Activated T-helper 1 cell treated with anti-CD3 and anti-CD28 coated beads, Interleukin-12 subunit alpha, Interleukin-12 subunit beta, Interleukin-2, Interleukin-4 antibody, amounts not matched to agents 30 ng/mL and 10 ng/mL and 1 ng/mL, durations not matched to agents 14 hours and 24 hours and 36 hours (primary cell): ENCODE data around the gene NLRP5. TPM values are rescaled to one million over a fixed set of nuclear protein-coding genes. Genes with fewer than 3 reads are reported as not detected.
"Not testable (repeated sequence)": the region's sequence is repeated elsewhere in the genome, so short reads cannot be mapped to it uniquely, and the experiment has no call there.

Source experiments
- DNase-seq: peaks from one replicate; pipeline ENCODE4 v3.0.0; 2021; ENCODE audit warnings: low spot score
- H3K27ac Mint-ChIP-seq: one replicate; pipeline ENCODE4 v1.8.0; 2021; ENCODE audit warnings: mild to moderate bottlenecking, mixed read lengths
- H3K27me3 Mint-ChIP-seq: one replicate; pipeline ENCODE4 v1.8.0; 2022; ENCODE audit warnings: mild to moderate bottlenecking, moderate library complexity, mixed read lengths; ENCODE audit not compliant: insufficient read depth
- H3K36me3 Mint-ChIP-seq: one replicate; pipeline ENCODE4 v1.8.0; 2021; ENCODE audit warnings: low read depth, mixed read lengths
- H3K4me1 Mint-ChIP-seq: one replicate; pipeline ENCODE4 v1.8.0; 2021; ENCODE audit warnings: low read depth, mixed read lengths
- H3K4me3 Mint-ChIP-seq: one replicate; pipeline ENCODE4 v1.8.0; 2021; ENCODE audit warnings: mild to moderate bottlenecking, moderate library complexity, mixed read lengths
- H3K9me3 Mint-ChIP-seq: one replicate; pipeline ENCODE4 v1.8.0; 2021; ENCODE audit warnings: mixed read lengths
- intact Hi-C: fragments of 100-400 bp; cut with micrococcal nuclease; formaldehyde crosslinking; loops from one replicate; pipeline ENCODE4 v1.15.1; 2024
- total RNA-seq: library from RNA; stranded (reverse); gene quantifications from 2 replicates; pipeline ENCODE4 v1.2.3, GENCODE V29; 2022

The NLRP5 gene
- total RNA-seq, result not detected in 2 replicates

DNA sequence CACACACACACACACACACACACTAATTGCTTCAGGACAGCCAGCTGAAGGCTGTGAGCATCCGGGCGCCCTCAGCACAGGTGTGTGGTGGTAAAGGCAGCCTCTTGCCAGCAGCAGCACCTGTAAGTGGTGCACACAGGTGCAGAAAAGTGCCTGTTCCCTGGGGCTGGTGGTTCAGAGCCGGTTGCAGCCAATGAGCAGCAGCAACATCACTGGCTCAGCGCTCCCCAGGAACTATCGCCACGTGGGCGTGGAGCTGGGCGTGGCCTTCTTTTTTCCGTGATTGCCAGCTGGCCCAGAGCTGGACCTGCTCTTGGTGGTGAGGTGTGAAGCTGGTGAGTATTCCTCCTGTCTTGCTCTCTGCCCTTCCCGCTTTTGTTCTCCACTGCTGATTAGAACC lies at the start of gene NLRP5:
Gene NLRP5, plus strand, starts transcription at position 289 of the 400 bp plus-strand sequence.
- no peak for DNase-seq
- H3K9me3 Mint-ChIP-seq, result peaks cover 39% of the 10 kb centered on the region
- H3K27me3 Mint-ChIP-seq, result no peaks in the 10 kb centered on the region
- H3K36me3 Mint-ChIP-seq, result no peaks in the 10 kb centered on the region
- H3K4me3 Mint-ChIP-seq, result no peak within 1 kb of the TSS
- no peaks in the 10 kb centered on the region for H3K4me1 Mint-ChIP-seq
- H3K27ac Mint-ChIP-seq, result no peak within 1 kb of the TSS
- intact Hi-C loops, result no loop called here

DNA sequence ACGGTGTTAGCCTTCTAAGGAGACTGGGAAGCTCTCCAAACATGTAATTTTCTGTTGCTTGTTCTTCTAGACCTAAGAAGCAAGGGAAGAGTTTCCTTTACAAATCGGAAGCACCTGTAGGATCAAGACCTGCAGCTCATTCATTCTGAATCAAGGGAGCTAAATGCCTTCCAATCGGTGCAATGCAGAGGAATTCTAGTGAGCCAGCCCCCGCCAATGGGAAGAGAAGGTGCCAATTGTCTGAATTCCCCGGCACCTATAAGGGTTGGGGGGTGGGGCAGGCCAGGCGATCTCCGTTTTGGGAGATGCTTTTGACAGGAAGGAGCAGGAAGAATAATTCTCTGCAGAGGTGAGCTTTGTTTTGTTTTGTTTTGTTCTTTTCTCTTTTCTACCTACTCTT lies 47.4 kb upstream of the NLRP5 start:
- H3K27me3 Mint-ChIP-seq, result no peaks in the 10 kb centered on the region
- DNase-seq, result no peak
- no peak overlapping the region for H3K27ac Mint-ChIP-seq
- intact Hi-C loops, result no loop called here
- H3K4me1 Mint-ChIP-seq, result no peaks in the 10 kb centered on the region
- H3K4me3 Mint-ChIP-seq, result no peak overlapping the region
- peaks cover 68% of the 10 kb centered on the region for H3K9me3 Mint-ChIP-seq
- H3K36me3 Mint-ChIP-seq, result no peaks in the 10 kb centered on the region

DNA sequence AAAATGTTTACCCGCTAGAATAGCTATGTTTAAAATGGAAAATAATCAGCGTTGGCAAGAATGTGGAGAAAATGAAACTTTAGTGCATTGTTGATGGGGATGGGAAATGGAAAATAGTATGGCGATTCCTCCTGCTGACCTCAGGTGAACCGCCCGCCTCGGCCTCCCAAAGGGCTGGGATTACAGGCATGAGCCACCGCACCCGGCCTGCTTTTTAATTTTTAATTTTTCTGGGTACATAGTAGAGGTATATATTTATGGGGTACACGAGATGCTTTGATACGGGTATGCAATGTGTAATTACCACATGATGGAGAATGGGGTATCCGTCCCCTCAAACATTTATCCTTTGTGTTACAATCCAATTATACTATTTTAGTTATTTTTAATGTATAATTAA lies 46.3 kb upstream of the NLRP5 start:
- intact Hi-C loops, result no loop called here
- no peaks in the 10 kb centered on the region for H3K36me3 Mint-ChIP-seq
- no peaks in the 10 kb centered on the region for H3K27me3 Mint-ChIP-seq

DNA sequence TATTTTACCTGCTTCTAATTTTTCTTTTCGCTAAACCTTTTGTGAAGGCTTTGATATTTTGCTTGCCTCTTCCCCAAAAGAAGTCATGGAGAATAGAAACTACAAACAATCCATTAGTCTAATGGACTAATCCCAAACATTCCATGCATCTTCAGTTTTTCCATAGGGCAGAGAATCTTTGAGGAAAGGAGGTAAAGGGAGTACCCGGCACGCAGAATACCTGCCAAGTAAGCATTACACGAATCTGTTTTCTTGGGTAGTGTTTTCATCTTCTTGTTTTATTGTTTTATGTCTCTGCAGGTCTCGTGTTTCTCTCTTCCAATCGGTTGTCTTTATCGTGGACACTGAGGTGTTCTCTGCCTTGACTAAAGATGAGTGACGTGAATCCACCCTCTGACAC lies 39.0 kb upstream of the NLRP5 start, which contains the start of gene NLRP8:
Gene NLRP8, plus strand, starts transcription at position 301 of the 400 bp plus-strand sequence.
- Mint-ChIP-seq H3K36me3 (no peaks in the 10 kb centered on the region), H3K27me3 (no peaks in the 10 kb centered on the region), H3K4me3 (no peak within 1 kb of the TSS), H3K27ac (no peak within 1 kb of the TSS), H3K9me3 (peaks cover 47% of the 10 kb centered on the region), H3K4me1 (no peaks in the 10 kb centered on the region)
- intact Hi-C loops, result no loop called here
- DNase-seq, result no peak

More for the DNA sequence above, 46.3 kb upstream of the NLRP5 start:
- H3K4me1 Mint-ChIP-seq, result no peaks in the 10 kb centered on the region
- H3K9me3 Mint-ChIP-seq, result peaks cover 58% of the 10 kb centered on the region
- H3K4me3 Mint-ChIP-seq, result no peak overlapping the region
- H3K27ac Mint-ChIP-seq, result no peak overlapping the region
- no peak for DNase-seq

DNA sequence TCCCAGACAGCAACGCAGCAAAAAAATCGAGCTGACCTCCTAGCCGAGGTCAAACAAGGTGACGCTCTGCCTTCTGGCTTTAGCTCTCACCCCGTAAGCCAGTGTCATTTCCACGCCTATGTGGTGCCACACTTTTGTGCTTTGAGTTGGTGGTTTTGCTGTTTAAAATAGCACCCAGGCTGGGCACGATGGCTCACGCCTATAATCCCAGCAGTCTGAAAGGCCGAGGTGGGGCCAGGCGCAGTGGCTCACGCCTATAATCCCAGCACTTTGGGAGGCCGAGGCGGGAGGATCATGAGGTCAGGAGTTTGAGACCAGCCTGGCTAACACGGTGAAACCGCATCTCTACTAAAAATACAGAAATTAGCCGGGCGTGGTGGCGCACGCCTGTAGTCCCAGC lies 36.0 kb upstream of the NLRP5 start:
- intact Hi-C loops, H3K27me3 Mint-ChIP-seq, DNase-seq, H3K36me3 Mint-ChIP-seq, H3K4me3 Mint-ChIP-seq, H3K27ac Mint-ChIP-seq, H3K4me1 Mint-ChIP-seq: not testable (repeated sequence)
- H3K9me3 Mint-ChIP-seq, result peaks cover 43% of the 10 kb centered on the region

DNA sequence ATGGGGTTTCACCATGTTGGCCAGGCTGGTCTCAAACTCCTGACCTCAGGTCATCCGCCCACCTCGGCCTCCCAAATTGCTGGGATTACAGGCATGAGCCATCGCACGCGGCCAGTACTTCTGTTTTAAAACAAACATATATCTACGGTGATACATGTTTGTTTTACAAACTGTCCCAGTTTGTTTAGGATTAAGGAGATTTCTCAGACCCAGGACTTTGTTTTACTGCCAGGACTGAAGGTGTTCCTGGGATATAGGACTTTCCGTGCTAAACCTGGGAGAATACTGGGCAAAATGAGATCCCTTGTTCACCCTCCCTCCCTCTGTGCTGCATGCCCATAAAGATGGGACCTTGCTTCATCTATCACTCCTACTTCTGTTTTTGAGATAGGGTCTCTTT lies 30.1 kb upstream of the NLRP5 start:
- no peak overlapping the region for H3K4me3 Mint-ChIP-seq
- H3K36me3 Mint-ChIP-seq, result no peaks in the 10 kb centered on the region
- peaks cover 32% of the 10 kb centered on the region for H3K9me3 Mint-ChIP-seq
- H3K4me1 Mint-ChIP-seq, result no peaks in the 10 kb centered on the region
- no peak for DNase-seq
- H3K27ac Mint-ChIP-seq, result no peak overlapping the region
- intact Hi-C loops, result no loop called here
- no peaks in the 10 kb centered on the region for H3K27me3 Mint-ChIP-seq

DNA sequence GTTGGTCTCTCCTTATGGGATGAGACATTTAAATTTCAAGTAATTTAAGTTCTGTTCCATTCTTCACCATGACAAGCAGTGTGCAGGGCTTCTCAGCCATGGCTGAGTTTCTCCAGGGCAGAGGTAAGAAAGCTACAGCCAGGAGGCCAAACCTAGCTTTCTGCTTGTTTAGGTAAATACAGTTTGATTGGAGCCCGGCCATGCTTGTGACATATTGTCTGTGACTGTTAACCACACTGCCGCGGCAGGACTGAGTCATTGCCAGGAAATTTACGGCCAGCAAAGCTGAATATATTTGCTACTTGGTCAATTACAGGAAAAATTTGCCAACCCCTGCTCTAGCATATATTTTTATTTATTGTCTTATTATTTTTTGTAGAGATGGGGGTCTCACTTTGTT lies 28.2 kb upstream of the NLRP5 start:
- H3K36me3 Mint-ChIP-seq, result no peaks in the 10 kb centered on the region
- no peaks in the 10 kb centered on the region for H3K27me3 Mint-ChIP-seq
- intact Hi-C loops, result no loop called here
- H3K4me3 Mint-ChIP-seq, result no peak overlapping the region
- no peak for DNase-seq
- peaks cover 31% of the 10 kb centered on the region for H3K9me3 Mint-ChIP-seq
- no peaks in the 10 kb centered on the region for H3K4me1 Mint-ChIP-seq
- H3K27ac Mint-ChIP-seq, result no peak overlapping the region

DNA sequence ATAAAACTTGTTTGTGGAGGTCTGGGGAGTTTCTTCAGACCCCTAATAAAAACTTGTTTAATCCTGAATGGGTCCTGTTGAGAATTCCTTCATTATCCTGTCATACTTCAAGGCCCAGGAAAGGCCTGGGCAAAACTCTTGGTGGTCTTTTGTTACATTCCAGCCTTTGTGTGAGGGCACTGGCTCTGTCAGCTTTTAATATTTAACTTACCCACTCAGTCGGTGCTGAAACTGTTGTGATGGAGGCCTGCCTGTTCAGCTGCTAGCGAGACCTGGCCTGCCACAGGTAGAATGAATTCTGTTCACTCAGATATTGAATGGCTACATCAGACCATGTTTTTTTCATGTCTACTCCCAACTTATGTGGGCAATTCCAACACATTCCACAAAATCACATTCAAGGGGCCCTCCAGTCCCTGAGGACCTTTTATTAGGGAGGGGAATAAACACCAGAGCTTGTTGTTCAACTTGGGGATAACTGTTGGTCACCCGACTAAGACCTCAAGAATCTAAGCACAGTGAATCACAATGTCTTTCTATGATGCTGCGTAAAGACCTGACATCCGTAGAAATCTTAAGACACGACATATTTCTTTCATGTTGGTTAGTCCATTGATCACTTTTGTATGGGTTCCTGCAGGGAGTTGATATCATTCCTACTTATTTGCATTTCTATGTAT lies 26.4 kb upstream of the NLRP5 start:
- no peaks in the 10 kb centered on the region for H3K4me1 Mint-ChIP-seq
- no peaks in the 10 kb centered on the region for H3K36me3 Mint-ChIP-seq
- no peak overlapping the region for H3K4me3 Mint-ChIP-seq
- no peak for DNase-seq
- H3K27me3 Mint-ChIP-seq, result no peaks in the 10 kb centered on the region
- H3K27ac Mint-ChIP-seq, result no peak overlapping the region
- intact Hi-C loops, result no loop called here
- H3K9me3 Mint-ChIP-seq, result peaks cover 36% of the 10 kb centered on the region

DNA sequence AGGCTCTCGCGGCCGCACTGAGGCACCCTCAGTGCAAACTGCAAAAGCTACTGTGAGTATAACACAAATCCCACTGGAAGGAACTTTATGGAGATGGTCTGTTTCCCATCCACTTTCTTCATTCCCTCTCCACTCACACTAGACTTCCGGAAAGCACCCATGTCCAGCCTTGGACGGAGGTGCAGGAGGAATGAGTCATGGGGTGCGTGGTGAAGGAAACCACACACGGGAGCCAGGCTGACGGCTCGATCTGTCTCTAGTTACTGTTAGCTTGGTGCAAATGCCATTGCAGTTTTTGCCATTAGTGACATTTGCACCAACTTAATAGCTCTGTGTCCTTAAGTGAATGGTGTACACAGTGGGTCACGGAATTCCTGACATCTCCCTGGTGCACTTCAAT lies 24.4 kb upstream of the NLRP5 start:
- no peak overlapping the region for H3K27ac Mint-ChIP-seq
- intact Hi-C loops, result no loop called here
- peaks cover 1% of the 10 kb centered on the region for H3K27me3 Mint-ChIP-seq
- no peak for DNase-seq
- H3K36me3 Mint-ChIP-seq, result no peaks in the 10 kb centered on the region
- H3K4me1 Mint-ChIP-seq, result no peaks in the 10 kb centered on the region
- no peak overlapping the region for H3K4me3 Mint-ChIP-seq
- H3K9me3 Mint-ChIP-seq, result peaks cover 44% of the 10 kb centered on the region

DNA sequence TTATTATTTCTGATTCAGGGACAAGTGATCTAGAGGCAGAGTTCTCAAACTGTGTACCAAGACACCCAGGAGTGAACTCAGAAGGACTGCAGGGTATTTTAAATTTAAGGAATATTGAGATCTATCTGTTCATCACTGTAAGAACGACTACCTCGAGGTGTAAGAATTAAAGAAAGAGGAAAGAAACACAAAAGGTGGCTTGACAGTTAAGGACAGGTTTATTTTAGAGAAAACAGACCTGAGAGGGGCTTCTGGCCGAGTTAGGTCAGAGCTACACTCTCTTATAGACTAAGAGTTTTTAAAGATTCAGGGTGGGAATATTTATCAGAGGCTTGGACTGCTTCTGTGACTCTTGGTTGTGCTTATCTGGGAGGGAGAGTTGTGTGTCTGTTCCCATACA lies 12.6 kb upstream of the NLRP5 start:
- H3K27me3 Mint-ChIP-seq, result no peaks in the 10 kb centered on the region
- H3K4me3 Mint-ChIP-seq, result no peak overlapping the region
- intact Hi-C loops, result no loop called here
- no peak for DNase-seq
- no peaks in the 10 kb centered on the region for H3K36me3 Mint-ChIP-seq
- no peaks in the 10 kb centered on the region for H3K4me1 Mint-ChIP-seq
- H3K9me3 Mint-ChIP-seq, result peaks cover 59% of the 10 kb centered on the region
- H3K27ac Mint-ChIP-seq, result no peak overlapping the region

DNA sequence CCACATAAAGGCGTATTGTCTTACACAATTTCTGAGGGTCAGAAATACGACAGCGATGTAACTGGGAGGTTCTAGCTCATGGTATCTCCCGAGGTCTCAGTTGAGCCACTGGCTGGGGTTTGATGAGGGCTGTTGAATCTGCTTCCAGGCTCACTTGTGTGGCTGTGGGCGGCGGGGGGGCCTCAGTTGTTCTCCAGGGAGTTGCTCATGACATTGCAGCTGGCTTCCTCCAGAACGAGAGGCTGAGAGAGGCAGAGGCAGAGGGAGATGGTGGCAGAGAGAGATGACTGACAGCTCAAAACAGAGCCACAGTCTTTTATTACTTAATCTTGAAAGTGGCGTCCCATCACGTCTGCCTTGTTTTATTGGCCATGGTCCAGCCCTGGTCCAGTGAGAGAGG lies 6.2 kb upstream of the NLRP5 start:
- H3K9me3 Mint-ChIP-seq, result peaks cover 42% of the 10 kb centered on the region

DNA sequence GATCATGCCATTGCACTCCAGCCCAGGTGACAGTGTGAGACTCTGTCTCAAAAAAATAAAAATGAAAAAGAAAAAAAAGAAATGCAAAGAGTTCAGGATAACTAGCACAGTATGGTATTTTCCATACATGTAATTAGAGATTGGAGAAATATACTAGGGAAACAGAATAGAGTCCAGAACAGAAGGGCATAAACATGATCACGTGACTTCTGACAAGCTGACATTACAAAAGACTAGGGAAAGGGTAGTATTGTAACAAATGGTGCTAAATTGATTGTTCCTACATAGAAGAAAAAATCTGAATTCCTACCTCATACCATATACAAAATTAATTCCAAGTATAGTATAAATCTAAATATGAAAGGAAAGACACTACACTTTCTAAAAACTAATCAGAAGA lies 1.3 kb upstream of the NLRP5 start:
- DNase-seq, result no peak
- Mint-ChIP-seq H3K4me3 (no peak overlapping the region), H3K27me3 (no peaks in the 10 kb centered on the region), H3K36me3 (no peaks in the 10 kb centered on the region), H3K9me3 (peaks cover 42% of the 10 kb centered on the region), H3K27ac (no peak overlapping the region), H3K4me1 (no peaks in the 10 kb centered on the region)
- intact Hi-C loops, result no loop called here

More for the DNA sequence above, 6.2 kb upstream of the NLRP5 start:
- Mint-ChIP-seq H3K4me1 (no peaks in the 10 kb centered on the region), H3K27ac (no peak overlapping the region), H3K4me3 (no peak overlapping the region), H3K36me3 (no peaks in the 10 kb centered on the region), H3K27me3 (no peaks in the 10 kb centered on the region)
- no peak for DNase-seq
- intact Hi-C loops, result no loop called here

DNA sequence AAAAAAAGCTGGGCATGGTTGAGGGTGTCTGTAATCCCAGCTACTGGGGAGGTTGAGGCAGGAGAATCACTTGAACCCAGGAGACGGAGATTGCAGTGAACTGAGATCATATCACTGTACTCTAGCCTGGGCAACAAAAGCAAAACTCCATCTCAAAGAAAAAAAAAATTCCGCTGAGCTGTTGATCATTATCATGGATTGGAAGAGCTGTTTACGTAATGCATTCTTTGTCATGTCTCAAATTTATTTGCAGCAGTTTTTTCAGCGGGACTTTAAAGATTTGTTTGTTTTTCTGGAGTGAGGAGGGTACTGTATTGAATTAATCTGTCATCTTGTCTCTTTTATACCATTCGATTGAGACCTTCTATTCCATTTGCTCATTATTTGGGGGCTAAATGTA lies 4.3 kb downstream of the NLRP5 start:
- no peaks in the 10 kb centered on the region for H3K27me3 Mint-ChIP-seq
- intact Hi-C loops, result no loop called here
- no peak overlapping the region for H3K4me3 Mint-ChIP-seq
- no peaks in the 10 kb centered on the region for H3K4me1 Mint-ChIP-seq
- no peaks in the 10 kb centered on the region for H3K36me3 Mint-ChIP-seq
- DNase-seq, result no peak
- peaks cover 58% of the 10 kb centered on the region for H3K9me3 Mint-ChIP-seq
- H3K27ac Mint-ChIP-seq, result no peak overlapping the region

DNA sequence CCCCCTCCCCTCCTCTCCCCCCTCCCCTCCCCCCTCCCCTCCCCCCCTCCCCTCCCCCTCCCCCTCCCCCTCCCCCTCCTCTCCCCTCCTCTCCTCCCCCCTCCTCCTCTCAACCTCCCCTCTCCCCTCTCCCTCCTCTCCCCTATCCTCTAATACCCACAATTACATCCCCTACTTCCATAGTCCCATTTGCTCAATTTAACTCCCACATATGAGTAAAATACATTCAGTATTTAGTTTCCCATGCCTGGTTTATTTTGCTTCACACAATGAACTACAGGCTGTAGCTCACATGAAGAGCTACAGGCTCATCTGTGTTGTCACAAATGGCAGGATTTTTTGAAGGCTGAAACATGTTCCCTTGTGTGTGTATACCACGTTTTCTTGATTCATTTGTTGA lies 6.9 kb downstream of the NLRP5 start:
- no peaks in the 10 kb centered on the region for H3K4me1 Mint-ChIP-seq
- peaks cover 57% of the 10 kb centered on the region for H3K9me3 Mint-ChIP-seq
- DNase-seq, result no peak
- intact Hi-C loops, result no loop called here
- H3K27me3 Mint-ChIP-seq, result no peaks in the 10 kb centered on the region
- H3K27ac Mint-ChIP-seq, result no peak overlapping the region
- no peak overlapping the region for H3K4me3 Mint-ChIP-seq
- no peaks in the 10 kb centered on the region for H3K36me3 Mint-ChIP-seq
